Fibroblast of mammary gland (primary cell): ENCODE measurements around the gene GEMIN5.

Experiments used
- DNase-seq: peaks from one replicate; pipeline ENCODE4 v3.0.0-alpha.2; 2010; ENCODE audit warnings: low read depth
- H3K4me3 ChIP-seq: 2 replicates; pipeline ENCODE4 v1.5.1; 2011; ENCODE audit warnings: low read depth, mild to moderate bottlenecking, low read length, moderate library complexity; ENCODE audit not compliant: control insufficient read depth
- CTCF ChIP-seq: conservative IDR thresholded peaks from 2 replicates; pipeline ENCODE4 v1.5.1; 2011; ENCODE audit warnings: low read depth, low read length, inconsistent platforms; ENCODE audit not compliant: control insufficient read depth, insufficient read depth

GEMIN5 gene

GRCh38 chr5:154885439-154885838, 52.6 kb downstream of the GEMIN5 start:
- TF ChIP-seq CTCF: no peak
- DNase-seq: no peak
- H3K4me3 ChIP-seq: no peak overlapping the region

- no peak for TF ChIP-seq CTCF
- no peak for DNase-seq
- H3K4me3 ChIP-seq: no peak overlapping the region
Measured at GRCh38 chr5:154884424-154884823, 53.6 kb downstream of the GEMIN5 start.

- DNase-seq: no peak
- no peak for TF ChIP-seq CTCF
- no peak overlapping the region for H3K4me3 ChIP-seq
Measured at GRCh38 chr5:154881986-154882385, 56.0 kb downstream of the GEMIN5 start.

GRCh38 chr5:154878642-154879335, 59.2 kb downstream of the GEMIN5 start:
- no peak overlapping the region for H3K4me3 ChIP-seq
- DNase-seq: no peak
- no peak for TF ChIP-seq CTCF

- H3K4me3 ChIP-seq: no peak overlapping the region
- TF ChIP-seq CTCF: no peak
- DNase-seq: no peak
Measured at GRCh38 chr5:154873791-154874331, 64.2 kb downstream of the GEMIN5 start.

GRCh38 chr5:154871734-154872133, 66.3 kb downstream of the GEMIN5 start:
- no peak for TF ChIP-seq CTCF
- no peak for DNase-seq
- no peak overlapping the region for H3K4me3 ChIP-seq
